Calu3 (cell line): ENCODE results near the gene RNASE11. TPM values are rescaled to one million over a fixed set of nuclear protein-coding genes. Genes with fewer than 3 reads are reported as not detected.

Experiments
- BruUV-seq: library from RNA; stranded (reverse); fragments of 400-500 nt; replicated peaks from 2 replicates; lab custom pipeline; 2021; lab: Mats Ljungman, UMichigan
- CTCF ChIA-PET: fragments of 300-600 bp; sonication (Branson Sonifier 250); formaldehyde crosslinking; loops from one replicate; lab custom pipeline; 2022; ENCODE audit warnings: antibody characterized with exemption; lab: Charles Lee
- DNase-seq: peaks from one replicate; pipeline ENCODE4 v3.0.0; 2022
- H3K27ac Mint-ChIP-seq: one replicate; pipeline ENCODE4 v1.8.0; 2022; ENCODE audit warnings: mixed read lengths; ENCODE audit not compliant: unreplicated experiment
- H3K27me3 Mint-ChIP-seq: one replicate; pipeline ENCODE4 v1.8.0; 2022; ENCODE audit warnings: mixed read lengths; ENCODE audit not compliant: unreplicated experiment
- H3K36me3 Mint-ChIP-seq: one replicate; pipeline ENCODE4 v1.8.0; 2022; ENCODE audit warnings: mild to moderate bottlenecking, moderate library complexity, mixed read lengths; ENCODE audit not compliant: insufficient read depth, unreplicated experiment
- H3K4me1 Mint-ChIP-seq: one replicate; pipeline ENCODE4 v1.8.0; 2022; ENCODE audit warnings: mild to moderate bottlenecking, low read depth, mixed read lengths; ENCODE audit not compliant: unreplicated experiment
- H3K4me3 Mint-ChIP-seq: one replicate; pipeline ENCODE4 v1.8.0; 2022; ENCODE audit warnings: mild to moderate bottlenecking, low read depth, moderate library complexity, mixed read lengths; ENCODE audit not compliant: unreplicated experiment
- H3K9me3 Mint-ChIP-seq: one replicate; pipeline ENCODE4 v1.8.0; 2022; ENCODE audit warnings: low read depth, mixed read lengths; ENCODE audit not compliant: unreplicated experiment
- CTCF ChIP-seq: fragments of 200-600 bp; IDR thresholded peaks from one replicate; pipeline ENCODE4 v1.8.0; 2022; ENCODE audit warnings: antibody characterized with exemption; ENCODE audit not compliant: unreplicated experiment
- intact Hi-C: fragments of 100-400 bp; cut with micrococcal nuclease; formaldehyde crosslinking; loops from one replicate; pipeline ENCODE4 v1.10.0; 2022; ENCODE audit not compliant: unreplicated experiment
- total RNA-seq: library from RNA; stranded (reverse); gene quantifications from 2 replicates; pipeline ENCODE4 v1.2.3, GENCODE V29; 2022

Gene RNASE11
- total RNA-seq, 1 experiment from 2014 or later: not detected

- CTCF ChIA-PET: no interaction called here
- TF ChIP-seq CTCF: no peak
These were observed 32.0 kb downstream of the RNASE11 start for GRCh38 chr14:20555845-20556244.

GRCh38 chr14:20553024-20553423, 34.8 kb downstream of the RNASE11 start:
- H3K4me3 Mint-ChIP-seq: no peak overlapping the region
- no TSS peak for BruUV-seq
- no peaks in the 10 kb centered on the region for H3K36me3 Mint-ChIP-seq
- intact Hi-C loops: no loop called here
- CTCF ChIA-PET: interaction anchor here (0.6 kb wide), 1 partner anchor 201 kb away, joined by 4 read pairs; no protein-coding TSS in a partner anchor
- H3K9me3 Mint-ChIP-seq: no peaks in the 10 kb centered on the region
- H3K27ac Mint-ChIP-seq: no peak overlapping the region
- H3K27me3 Mint-ChIP-seq: peaks cover 18% of the 10 kb centered on the region
- TF ChIP-seq CTCF: no peak
- no peak for DNase-seq
- no peaks in the 10 kb centered on the region for H3K4me1 Mint-ChIP-seq

More at GRCh38 chr14:20555845-20556244, 32.0 kb downstream of the RNASE11 start:
- BruUV-seq: no TSS peak
- intact Hi-C loops: no loop called here
- Mint-ChIP-seq H3K4me3 (no peak overlapping the region), H3K27ac (no peak overlapping the region), H3K36me3 (no peaks in the 10 kb centered on the region), H3K9me3 (no peaks in the 10 kb centered on the region), H3K4me1 (no peaks in the 10 kb centered on the region), H3K27me3 (peaks cover 18% of the 10 kb centered on the region)
- DNase-seq: no peak

GRCh38 chr14:20551606-20552005, 36.2 kb downstream of the RNASE11 start:
- CTCF ChIA-PET: no interaction called here
- Mint-ChIP-seq H3K36me3 (no peaks in the 10 kb centered on the region), H3K4me3 (no peak overlapping the region), H3K27me3 (peaks cover 10% of the 10 kb centered on the region), H3K4me1 (no peaks in the 10 kb centered on the region), H3K9me3 (no peaks in the 10 kb centered on the region), H3K27ac (no peak overlapping the region)
- no peak for TF ChIP-seq CTCF
- intact Hi-C loops: no loop called here
- no peak for DNase-seq
- BruUV-seq: no TSS peak

GRCh38 chr14:20550926-20551325, 36.9 kb downstream of the RNASE11 start:
- DNase-seq: no peak
- TF ChIP-seq CTCF: no peak
- Mint-ChIP-seq H3K9me3 (no peaks in the 10 kb centered on the region), H3K27ac (no peak overlapping the region), H3K4me1 (no peaks in the 10 kb centered on the region), H3K27me3 (peaks cover 12% of the 10 kb centered on the region), H3K4me3 (no peak overlapping the region), H3K36me3 (no peaks in the 10 kb centered on the region)
- BruUV-seq: no TSS peak
- CTCF ChIA-PET: no interaction called here
- intact Hi-C loops: no loop called here
